ENCODE measurements around the gene CAMK1D. TPM values are rescaled to one million over a fixed set of nuclear protein-coding genes. Genes with fewer than 3 reads are reported as not detected.

Gene CAMK1D
- total RNA-seq, 1 experiment from 2014 or later, result 3.8 TPM

DNA sequence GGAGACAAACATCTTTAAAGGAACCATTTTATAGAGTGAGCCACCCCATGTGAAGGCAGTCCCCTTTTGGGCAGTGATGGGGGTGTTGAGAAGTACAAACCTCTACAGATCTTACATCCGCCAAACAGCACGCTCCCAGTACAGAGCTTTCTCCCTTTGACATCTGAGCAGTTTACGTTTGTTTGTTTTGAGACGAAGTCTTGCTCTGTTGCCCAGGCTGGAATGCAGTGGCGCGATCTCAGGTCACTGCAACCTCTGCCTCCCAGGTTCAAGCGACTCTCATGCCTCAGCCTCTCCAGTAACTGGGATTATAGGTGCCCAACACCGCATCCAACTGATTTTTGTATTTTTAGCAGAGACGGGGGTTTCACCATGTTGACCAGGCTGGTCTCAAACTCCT, 523.2 kb downstream of the CAMK1D start:
- H3K27ac ChIP-seq, result no peak overlapping the region

DNA sequence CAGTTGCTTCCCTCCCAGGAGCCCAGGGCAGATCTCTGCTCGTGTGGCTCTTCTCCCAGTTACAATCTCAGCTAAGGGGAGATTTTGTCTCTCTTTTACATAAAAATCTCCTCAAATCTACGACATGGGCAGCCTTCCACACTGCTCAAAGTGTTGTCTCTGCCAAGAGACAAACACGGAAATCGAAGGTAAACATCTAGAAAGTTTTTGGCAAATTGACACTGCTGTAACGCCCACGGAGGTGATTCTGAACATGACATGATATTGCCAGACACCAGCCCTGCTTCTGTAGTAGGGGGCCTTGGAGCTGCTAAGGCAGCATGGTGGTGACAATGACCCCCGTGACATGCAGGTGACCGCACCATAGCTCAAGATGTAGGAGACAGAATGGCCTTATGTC, 523.8 kb downstream of the CAMK1D start:
- no peaks in the 10 kb centered on the region; the same call in 1 of the 2 replicates for H3K27me3 ChIP-seq (replicated peaks)
- DNase-seq (ENCODE audit: low read depth in 1 of 2, low spot score in 2 of 2), result no peak
- no peaks in the 10 kb centered on the region for H3K9me3 ChIP-seq (replicated peaks)
- H3K27ac ChIP-seq, result no peak overlapping the region
- no peak overlapping the region for H3K4me3 ChIP-seq
- H3K36me3 ChIP-seq, result no peaks in the 10 kb centered on the region
- peaks cover 4% of the 10 kb centered on the region for H3K4me1 ChIP-seq (replicated peaks)

More for the DNA sequence above, 523.2 kb downstream of the CAMK1D start:
- Histone ChIP-seq H3K36me3 (no peaks in the 10 kb centered on the region), H3K27me3 (replicated peaks) (no peaks in the 10 kb centered on the region; the same call in 1 of the 2 replicates), H3K4me3 (no peak overlapping the region), H3K4me1 (replicated peaks) (peaks cover 6% of the 10 kb centered on the region), H3K9me3 (replicated peaks) (no peaks in the 10 kb centered on the region)
- DNase-seq (ENCODE audit: low read depth in 1 of 2, low spot score in 2 of 2), result no peak

GRCh38 chr10:12874501-12874900, 525.2 kb downstream of the CAMK1D start:
- Histone ChIP-seq H3K36me3 (no peaks in the 10 kb centered on the region), H3K4me3 (no peak overlapping the region), H3K27me3 (replicated peaks) (no peaks in the 10 kb centered on the region; the same call in 1 of the 2 replicates), H3K4me1 (replicated peaks) (no peaks in the 10 kb centered on the region), H3K9me3 (replicated peaks) (no peaks in the 10 kb centered on the region), H3K27ac (no peak overlapping the region)
- DNase-seq (ENCODE audit: low read depth in 1 of 2, low spot score in 2 of 2), result no peak

DNA sequence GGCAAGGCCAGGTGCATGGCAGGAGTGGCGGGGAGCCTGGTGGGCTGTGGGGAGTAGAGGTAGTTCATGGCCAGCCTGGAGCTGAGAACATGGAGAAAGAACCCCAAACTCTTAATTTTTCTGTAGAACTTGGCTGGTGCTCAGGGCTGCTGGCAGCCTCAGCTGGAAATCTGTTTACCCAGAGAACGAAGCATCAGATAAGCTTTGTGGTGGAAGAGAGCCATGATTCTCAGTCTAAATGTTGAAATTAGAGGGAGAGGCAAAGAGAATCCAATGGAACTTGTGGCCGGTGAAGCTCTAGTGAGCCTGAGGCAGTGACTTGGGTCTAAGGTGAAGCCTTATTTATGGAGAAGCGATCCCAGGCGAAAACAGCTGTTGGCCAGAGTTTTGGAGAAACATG, 525.8 kb downstream of the CAMK1D start:
- no peak for DNase-seq (ENCODE audit: low read depth in 1 of 2, low spot score in 2 of 2)
- no peak overlapping the region for H3K4me3 ChIP-seq
- H3K4me1 ChIP-seq (replicated peaks), result no peaks in the 10 kb centered on the region
- no peaks in the 10 kb centered on the region for H3K9me3 ChIP-seq (replicated peaks)
- no peaks in the 10 kb centered on the region for H3K36me3 ChIP-seq
- no peaks in the 10 kb centered on the region; the same call in 1 of the 2 replicates for H3K27me3 ChIP-seq (replicated peaks)
- H3K27ac ChIP-seq, result no peak overlapping the region

- DNase-seq (ENCODE audit: low read depth in 1 of 2, low spot score in 2 of 2), result no peak
- Histone ChIP-seq H3K9me3 (replicated peaks) (no peaks in the 10 kb centered on the region), H3K27me3 (replicated peaks) (no peaks in the 10 kb centered on the region; the same call in 1 of the 2 replicates), H3K4me1 (replicated peaks) (no peaks in the 10 kb centered on the region), H3K4me3 (no peak overlapping the region), H3K36me3 (no peaks in the 10 kb centered on the region), H3K27ac (no peak overlapping the region)
Observed at GRCh38 chr10:12876266-12876665, 526.9 kb downstream of the CAMK1D start.

GRCh38 chr10:12877150-12877549, 527.8 kb downstream of the CAMK1D start:
- Histone ChIP-seq H3K4me1 (replicated peaks) (no peaks in the 10 kb centered on the region), H3K27ac (no peak overlapping the region), H3K27me3 (replicated peaks) (no peaks in the 10 kb centered on the region; the same call in 1 of the 2 replicates), H3K4me3 (no peak overlapping the region), H3K9me3 (replicated peaks) (no peaks in the 10 kb centered on the region), H3K36me3 (no peaks in the 10 kb centered on the region)
- no peak for DNase-seq (ENCODE audit: low read depth in 1 of 2, low spot score in 2 of 2)

DNA sequence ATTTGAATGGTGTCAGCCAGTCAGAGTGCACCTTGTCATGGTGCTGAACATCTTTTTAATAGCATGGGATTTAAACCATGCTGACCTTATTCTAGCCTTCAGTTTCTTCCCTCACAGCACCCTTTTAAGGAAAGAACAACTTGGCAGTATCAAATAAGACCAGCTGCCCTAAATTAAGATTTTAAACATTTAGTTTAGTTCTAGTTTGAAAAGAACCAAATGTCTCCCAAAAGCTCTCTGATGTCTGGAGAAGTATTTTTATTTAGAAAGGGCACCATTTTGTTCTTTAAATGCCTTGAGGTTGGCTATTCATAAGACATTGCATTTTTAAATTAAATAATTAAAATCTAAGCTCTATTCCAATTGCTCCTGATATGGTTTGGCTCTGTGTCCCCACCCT, 531.1 kb downstream of the CAMK1D start:
- no peak overlapping the region for H3K4me3 ChIP-seq
- H3K9me3 ChIP-seq (replicated peaks), result no peaks in the 10 kb centered on the region
- H3K4me1 ChIP-seq (replicated peaks), result no peaks in the 10 kb centered on the region
- DNase-seq (ENCODE audit: low read depth in 1 of 2, low spot score in 2 of 2), result no peak
- no peaks in the 10 kb centered on the region for H3K36me3 ChIP-seq
- no peak overlapping the region for H3K27ac ChIP-seq
- H3K27me3 ChIP-seq (replicated peaks), result no peaks in the 10 kb centered on the region

DNA sequence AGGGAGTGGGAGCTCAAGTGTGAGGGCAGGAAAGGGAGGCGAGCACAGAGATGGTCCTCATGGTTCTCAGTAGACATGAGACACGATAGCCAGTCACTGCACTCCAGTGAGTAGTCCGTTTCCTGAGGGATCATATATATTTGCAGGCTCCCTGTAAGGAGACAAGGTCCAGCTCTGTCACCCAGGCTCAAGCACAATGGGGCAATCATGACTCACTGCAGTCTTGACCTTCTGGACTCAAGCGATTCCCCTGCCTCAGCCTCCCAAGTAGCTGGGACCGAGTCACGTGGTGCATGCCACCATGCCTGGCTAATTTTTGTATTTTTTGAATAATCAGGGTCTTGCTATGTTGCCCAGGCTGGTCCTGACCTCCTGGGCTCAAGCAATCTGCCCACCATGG, 535.5 kb downstream of the CAMK1D start:
- Histone ChIP-seq H3K4me3 (no peak overlapping the region), H3K9me3 (replicated peaks) (no peaks in the 10 kb centered on the region), H3K36me3 (no peaks in the 10 kb centered on the region), H3K27me3 (replicated peaks) (no peaks in the 10 kb centered on the region), H3K4me1 (replicated peaks) (peaks cover 7% of the 10 kb centered on the region), H3K27ac (no peak overlapping the region)
- no peak for DNase-seq (ENCODE audit: low read depth in 1 of 2, low spot score in 2 of 2)

Other genes starting within 250 kb of the CAMK1D start
- gene SEC61A2, start 219.9 kb upstream of the CAMK1D start, total RNA-seq (2014; rRNA removed; shearing (Covaris generic)), result 4.4 and 7.7 TPM in 2 replicates
- gene NUDT5, start 153.7 kb upstream of the CAMK1D start, total RNA-seq (2014; rRNA removed; shearing (Covaris generic)), result 72.3 and 109 TPM in 2 replicates
- gene CDC123, start 153.4 kb upstream of the CAMK1D start, total RNA-seq (2014; rRNA removed; shearing (Covaris generic)), result 82.8 and 125 TPM in 2 replicates

All from SJSA1 (cell line).